Fibroblast of pulmonary artery (primary cell): ENCODE results near the gene FBXW4.

ENCODE experiments used
- DNase-seq: peaks from one replicate; pipeline ENCODE4 v3.0.0-alpha.2; 2010; ENCODE audit warnings: low read depth
- H3K4me3 ChIP-seq: replicated peaks from 2 replicates; pipeline ENCODE4 v1.5.1; 2011; ENCODE audit warnings: low read depth, mild to moderate bottlenecking, control low read depth, low read length, moderate library complexity
- CTCF ChIP-seq: IDR thresholded peaks from 2 replicates; pipeline ENCODE4 v1.5.1; 2011; ENCODE audit warnings: mild to moderate bottlenecking, control low read depth, low read length, inconsistent platforms; ENCODE audit errors: missing control alignments

The FBXW4 gene

GRCh38 chr10:101666083-101666482 lies 28.9 kb downstream of the FBXW4 start:
- no peak for DNase-seq
- no peak for TF ChIP-seq CTCF
- H3K4me3 ChIP-seq, result no peak overlapping the region

- H3K4me3 ChIP-seq, result no peak overlapping the region
- TF ChIP-seq CTCF, result no peak
- DNase-seq, result no peak
These were observed 31.9 kb downstream of the FBXW4 start for GRCh38 chr10:101663097-101663496.

GRCh38 chr10:101660256-101660655 lies 34.7 kb downstream of the FBXW4 start:
- no peak for DNase-seq
- H3K4me3 ChIP-seq, result no peak overlapping the region
- no peak for TF ChIP-seq CTCF

- no peak overlapping the region for H3K4me3 ChIP-seq
- no peak for TF ChIP-seq CTCF
- no peak for DNase-seq
These were observed 36.0 kb downstream of the FBXW4 start for GRCh38 chr10:101658975-101659374.

GRCh38 chr10:101656890-101657289 lies 38.1 kb downstream of the FBXW4 start:
- no peak for DNase-seq

GRCh38 chr10:101655570-101655969 lies 39.4 kb downstream of the FBXW4 start:
- peak; percentile 22 for DNase-seq
- no peak overlapping the region for H3K4me3 ChIP-seq
- TF ChIP-seq CTCF, result no peak

More at GRCh38 chr10:101656890-101657289, 38.1 kb downstream of the FBXW4 start:
- no peak overlapping the region for H3K4me3 ChIP-seq
- TF ChIP-seq CTCF, result no peak

GRCh38 chr10:101653536-101653935 lies 41.4 kb downstream of the FBXW4 start:
- DNase-seq, result no peak
- TF ChIP-seq CTCF, result no peak
- H3K4me3 ChIP-seq, result no peak overlapping the region
